ENCODE measurements around the gene ACTL6B. TPM values are rescaled to one million over a fixed set of nuclear protein-coding genes. Genes with fewer than 3 reads are reported as not detected.
"Not testable (repeated sequence)": the region's sequence is repeated elsewhere in the genome, so short reads cannot be mapped to it uniquely, and the experiment has no call there.

Gene ACTL6B
- not detected in 3 replicates for polyA plus RNA-seq
- not detected for polyA plus RNA-seq (2011; ENCODE audit: low read depth)
- polyA plus RNA-seq (2011; cell fraction: cytosol; rRNA removed) = not detected in 2 replicates
- not detected in 2 replicates for polyA plus RNA-seq (2011; cell fraction: nucleus; rRNA removed)
- not detected in 2 replicates for polyA plus RNA-seq (2012; ENCODE audit: low replicate concordance)
- polyA minus RNA-seq = not detected in 3 replicates
- not detected for polyA minus RNA-seq (2011; cell fraction: cytosol; rRNA and poly(A)+ RNA removed)
- not detected in 2 replicates for polyA minus RNA-seq (2011; cell fraction: nucleus; rRNA and poly(A)+ RNA removed)

DNA sequence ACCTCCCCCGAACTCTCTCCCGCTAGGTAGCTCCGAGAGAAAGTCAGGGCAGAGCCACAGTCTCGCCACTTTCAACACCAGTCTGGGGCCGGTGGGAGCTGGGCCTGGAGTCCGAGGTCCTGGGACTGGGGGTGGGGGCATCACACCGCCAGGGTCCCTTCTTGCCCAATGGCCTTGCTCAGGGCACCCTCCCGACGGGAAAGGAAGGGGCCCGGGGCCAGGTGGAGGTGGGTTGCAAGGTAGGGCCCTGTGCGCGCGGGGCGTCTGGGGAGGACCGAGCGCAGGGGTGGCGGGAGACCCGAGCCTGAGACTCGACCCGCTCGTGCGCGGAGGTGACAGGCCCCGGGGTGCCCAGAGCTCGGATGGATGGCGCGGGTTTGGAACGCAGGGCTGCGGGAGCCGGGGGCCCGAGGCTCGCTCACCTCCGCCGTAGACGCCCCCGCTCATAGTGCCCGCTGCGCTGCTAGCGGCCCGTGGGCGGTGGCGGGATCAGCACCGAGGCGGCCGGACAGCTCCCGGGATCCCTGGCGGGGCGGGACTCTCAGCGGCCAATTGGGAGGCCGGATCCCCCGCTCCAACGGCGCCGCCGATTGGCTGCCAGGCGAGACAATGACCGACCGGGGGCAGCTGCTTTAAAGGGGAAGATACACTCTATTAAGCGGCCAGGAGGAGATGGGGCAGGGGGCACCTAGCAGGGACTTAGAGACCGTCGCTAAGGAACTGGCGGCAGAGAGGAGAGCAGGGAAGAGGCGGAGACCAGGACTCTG, at the start of gene ACTL6B:
TSS of gene ACTL6B (minus strand) at position 541 of the 767 bp plus-strand sequence. CDS start at position 447, 94 bp downstream.
- Histone ChIP-seq H3K4me2 (ENCODE audit: control insufficient read depth, extremely low read depth, insufficient read depth, low read depth, low read length) (no peak within 1 kb of the TSS), H3K9ac (ENCODE audit: control insufficient read depth, extremely low read depth, insufficient read depth, low read length) (no peak within 1 kb of the TSS), H4K20me1 (ENCODE audit: control insufficient read depth, extremely low read depth, insufficient read depth, low read length) (no peaks in the 10 kb centered on the region), H3K4me1 (ENCODE audit: control insufficient read depth, extremely low read depth, insufficient read depth, low read length) (no peaks in the 10 kb centered on the region), H3K9me1 (ENCODE audit: control insufficient read depth, extremely low read depth, insufficient read depth, low read length) (no peaks in the 10 kb centered on the region), H3K27me3 (ENCODE audit: control insufficient read depth, extremely low read depth, insufficient read depth, low read length) (peaks cover 25% of the 10 kb centered on the region), H3K9me3 (ENCODE audit: control insufficient read depth, low read depth, low read length) (no peaks in the 10 kb centered on the region), H3K4me3 (ENCODE audit: control insufficient read depth in 2 of 3, extremely low read depth in 1 of 3, insufficient read depth in 2 of 3, low read depth in 1 of 3, low read length in 3 of 3) (no peak within 1 kb of the TSS), H3K79me2 (ENCODE audit: control insufficient read depth, insufficient read depth, low read length) (no peaks in the 10 kb centered on the region), H3K27ac (ENCODE audit: control insufficient read depth, insufficient read depth, low read length) (no peak within 1 kb of the TSS), H2AFZ (ENCODE audit: control insufficient read depth, low read length) (no peak within 1 kb of the TSS), H3K36me3 (ENCODE audit: control insufficient read depth in 2 of 2, extremely low read depth in 1 of 2, insufficient read depth in 2 of 2, low read length in 2 of 2) (no peaks in the 10 kb centered on the region)
- dilution Hi-C loops (cut with MboI; ENCODE audit: extremely low pct_ligation_motif_present, low sequenced_read_pairs) = no loop called here
- DNase-seq (ENCODE audit: low read depth, low spot score) (no peak), FAIRE-seq (no peak)
- TF ChIP-seq EZH2 (IDR thresholded peaks at IDR 0.05; ENCODE audit: low read length) = no peak
- TF ChIP-seq, protein P1, sequence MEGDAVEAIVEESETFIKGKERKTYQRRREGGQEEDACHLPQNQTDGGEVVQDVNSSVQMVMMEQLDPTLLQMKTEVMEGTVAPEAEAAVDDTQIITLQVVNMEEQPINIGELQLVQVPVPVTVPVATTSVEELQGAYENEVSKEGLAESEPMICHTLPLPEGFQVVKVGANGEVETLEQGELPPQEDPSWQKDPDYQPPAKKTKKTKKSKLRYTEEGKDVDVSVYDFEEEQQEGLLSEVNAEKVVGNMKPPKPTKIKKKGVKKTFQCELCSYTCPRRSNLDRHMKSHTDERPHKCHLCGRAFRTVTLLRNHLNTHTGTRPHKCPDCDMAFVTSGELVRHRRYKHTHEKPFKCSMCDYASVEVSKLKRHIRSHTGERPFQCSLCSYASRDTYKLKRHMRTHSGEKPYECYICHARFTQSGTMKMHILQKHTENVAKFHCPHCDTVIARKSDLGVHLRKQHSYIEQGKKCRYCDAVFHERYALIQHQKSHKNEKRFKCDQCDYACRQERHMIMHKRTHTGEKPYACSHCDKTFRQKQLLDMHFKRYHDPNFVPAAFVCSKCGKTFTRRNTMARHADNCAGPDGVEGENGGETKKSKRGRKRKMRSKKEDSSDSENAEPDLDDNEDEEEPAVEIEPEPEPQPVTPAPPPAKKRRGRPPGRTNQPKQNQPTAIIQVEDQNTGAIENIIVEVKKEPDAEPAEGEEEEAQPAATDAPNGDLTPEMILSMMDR (optimal IDR thresholded peaks at IDR 0.05 in 1 of 3, IDR thresholded peaks at IDR 0.05 in 1 of 3, conservative IDR thresholded peaks at IDR 0.05 in 1 of 3; ENCODE audit: extremely low read depth in 1 of 3, insufficient read depth in 2 of 3, low read length in 3 of 3) = no peak

DNA sequence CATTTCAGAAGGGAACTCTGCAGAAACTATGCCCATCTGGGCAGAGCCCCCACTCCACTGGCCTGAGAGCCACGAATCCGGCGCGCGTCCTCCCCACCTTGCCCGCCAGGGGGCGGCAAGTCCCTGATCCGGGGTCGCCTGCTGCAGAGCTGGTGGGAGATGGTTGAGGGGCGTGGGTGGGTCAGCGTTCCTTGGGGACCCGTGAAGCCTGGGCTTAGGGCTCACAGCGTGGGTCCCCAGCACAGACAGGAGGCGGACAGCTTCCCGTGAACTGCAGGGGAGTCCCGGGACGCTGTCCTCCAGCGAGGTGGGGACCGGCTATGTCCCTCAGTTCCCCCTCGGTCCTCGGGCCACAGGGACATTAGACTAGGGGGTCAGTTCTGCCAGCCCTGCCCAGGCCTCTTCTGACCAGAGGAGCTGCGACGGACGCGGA, 49.1 kb upstream of the ACTL6B start:
- H3K79me2 ChIP-seq (ENCODE audit: control insufficient read depth, insufficient read depth, low read length) = peaks cover 21% of the 10 kb centered on the region
- dilution Hi-C loops (cut with MboI; ENCODE audit: extremely low pct_ligation_motif_present, low sequenced_read_pairs) = no loop called here
- FAIRE-seq (no peak), DNase-seq (ENCODE audit: low read depth, low spot score) (no peak)
- H3K9me3 ChIP-seq (ENCODE audit: control insufficient read depth, low read depth, low read length) = no peaks in the 10 kb centered on the region
- H2AFZ ChIP-seq (ENCODE audit: control insufficient read depth, low read length) = peak overlapping the region; percentile 96
- peaks cover 10% of the 10 kb centered on the region for H3K4me1 ChIP-seq (ENCODE audit: control insufficient read depth, extremely low read depth, insufficient read depth, low read length)
- H3K36me3 ChIP-seq (ENCODE audit: control insufficient read depth in 2 of 2, extremely low read depth in 1 of 2, insufficient read depth in 2 of 2, low read length in 2 of 2) = peaks cover 0 to 12% of the 10 kb centered on the region in 2 experiments
- no peak for TF ChIP-seq EZH2 (IDR thresholded peaks at IDR 0.05; ENCODE audit: low read length)
- TF ChIP-seq, protein P1 (optimal IDR thresholded peaks at IDR 0.05 in 1 of 3, IDR thresholded peaks at IDR 0.05 in 1 of 3, conservative IDR thresholded peaks at IDR 0.05 in 1 of 3; ENCODE audit: extremely low read depth in 1 of 3, insufficient read depth in 2 of 3, low read length in 3 of 3) = peak; percentile 80 to 95 (median 92)
- H3K4me3 ChIP-seq (ENCODE audit: control insufficient read depth in 2 of 3, extremely low read depth in 1 of 3, insufficient read depth in 2 of 3, low read depth in 1 of 3, low read length in 3 of 3) = peak overlapping the region; percentile 58 to 95 (median 80)
- H3K4me2 ChIP-seq (ENCODE audit: control insufficient read depth, extremely low read depth, insufficient read depth, low read depth, low read length) = peak overlapping the region; percentile 83
- H3K9ac ChIP-seq (ENCODE audit: control insufficient read depth, extremely low read depth, insufficient read depth, low read length) = peak overlapping the region; percentile 93
- no peaks in the 10 kb centered on the region for H3K27me3 ChIP-seq (ENCODE audit: control insufficient read depth, extremely low read depth, insufficient read depth, low read length)
- no peaks in the 10 kb centered on the region for H4K20me1 ChIP-seq (ENCODE audit: control insufficient read depth, extremely low read depth, insufficient read depth, low read length)
- H3K27ac ChIP-seq (ENCODE audit: control insufficient read depth, insufficient read depth, low read length) = peak overlapping the region; percentile 86
- H3K9me1 ChIP-seq (ENCODE audit: control insufficient read depth, extremely low read depth, insufficient read depth, low read length) = no peaks in the 10 kb centered on the region

DNA sequence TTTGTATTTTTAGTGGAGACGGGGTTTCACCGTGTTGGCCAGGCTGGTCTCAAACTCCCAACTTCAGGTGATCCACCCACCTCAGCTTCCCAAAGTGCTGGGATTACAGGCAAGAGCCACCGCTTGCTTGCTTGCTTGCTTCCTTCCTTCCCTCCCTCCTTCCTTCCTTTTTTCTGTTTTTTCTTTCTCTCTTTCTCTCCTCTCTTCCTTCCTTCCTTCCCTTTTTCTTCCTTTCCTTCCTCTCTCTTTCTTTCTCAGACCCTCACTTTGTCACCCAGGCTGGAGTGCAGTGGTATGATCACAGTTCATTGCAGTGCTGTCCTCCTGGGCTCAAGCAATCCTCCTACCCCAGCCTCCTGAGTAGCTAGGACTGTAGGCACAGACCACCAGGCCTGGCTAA, 44.8 kb upstream of the ACTL6B start:
- H3K9me3 ChIP-seq (ENCODE audit: control insufficient read depth, low read depth, low read length); H3K27me3 ChIP-seq (ENCODE audit: control insufficient read depth, extremely low read depth, insufficient read depth, low read length); FAIRE-seq; H3K27ac ChIP-seq (ENCODE audit: control insufficient read depth, insufficient read depth, low read length); H3K4me2 ChIP-seq (ENCODE audit: control insufficient read depth, extremely low read depth, insufficient read depth, low read depth, low read length); DNase-seq (ENCODE audit: low read depth, low spot score); H3K9me1 ChIP-seq (ENCODE audit: control insufficient read depth, extremely low read depth, insufficient read depth, low read length); H2AFZ ChIP-seq (ENCODE audit: control insufficient read depth, low read length); H3K4me1 ChIP-seq (ENCODE audit: control insufficient read depth, extremely low read depth, insufficient read depth, low read length); H3K79me2 ChIP-seq (ENCODE audit: control insufficient read depth, insufficient read depth, low read length); dilution Hi-C loops (cut with MboI; ENCODE audit: extremely low pct_ligation_motif_present, low sequenced_read_pairs); H4K20me1 ChIP-seq (ENCODE audit: control insufficient read depth, extremely low read depth, insufficient read depth, low read length); H3K36me3 ChIP-seq (ENCODE audit: control insufficient read depth in 2 of 2, extremely low read depth in 1 of 2, insufficient read depth in 2 of 2, low read length in 2 of 2); H3K4me3 ChIP-seq (ENCODE audit: control insufficient read depth in 2 of 3, extremely low read depth in 1 of 3, insufficient read depth in 2 of 3, low read depth in 1 of 3, low read length in 3 of 3); H3K9ac ChIP-seq (ENCODE audit: control insufficient read depth, extremely low read depth, insufficient read depth, low read length): not testable (repeated sequence)
